ENCODE measurements around the gene PGGHG.
"Not testable (repeated sequence)": the region's sequence is repeated elsewhere in the genome, so short reads cannot be mapped to it uniquely, and the experiment has no call there.

PGGHG gene

GRCh38 chr11:316891-317301 is 28.0 kb downstream of the PGGHG start:
- H3K4me1 ChIP-seq: peaks cover 59 to 75% (median 71%) of the 10 kb centered on the region in 10 experiments
- H3K27me3 ChIP-seq: no peaks in the 10 kb centered on the region
- H3K27ac ChIP-seq: no peak overlapping the region
- H3K36me3 ChIP-seq: peaks cover 0 to 14% (median 8%) of the 10 kb centered on the region in 11 experiments; a peak in 10 of 22 replicates
- H3K4me2 ChIP-seq: peak overlapping the region in 9 of 11 experiments; percentile 5 to 97 (median 90); a peak in 10 of 22 replicates
- peak overlapping the region in 1 of 11 experiments; percentile 77; a peak in 1 of 22 replicates for H3K9ac ChIP-seq
- no peak for TF ChIP-seq Cebpa-rat (IDR thresholded peaks at IDR 0.05)
- H3K9me3 ChIP-seq (replicated peaks in 1 of 11): no peaks in the 10 kb centered on the region
- H4K20me1 ChIP-seq: no peaks in the 10 kb centered on the region
- peak overlapping the region in 1 of 10 experiments; percentile 74; a peak in 1 of 20 replicates for H3K4me3 ChIP-seq

- not testable (repeated sequence) for H4K20me1 ChIP-seq; H3K4me3 ChIP-seq; H3K27ac ChIP-seq; H3K9me3 ChIP-seq (replicated peaks in 1 of 11); H3K27me3 ChIP-seq
- H3K4me1 ChIP-seq: peaks cover 50 to 71% (median 63%) of the 10 kb centered on the region in 10 experiments
- peaks cover 0 to 14% (median 8%) of the 10 kb centered on the region in 11 experiments; a peak in 10 of 22 replicates for H3K36me3 ChIP-seq
- peak overlapping the region in 1 of 11 experiments; percentile 0; a peak in 1 of 22 replicates for H3K9ac ChIP-seq
- H3K4me2 ChIP-seq: peak overlapping the region in 6 of 11 experiments; percentile 5 to 88 (median 28); a peak in 6 of 22 replicates
Observed at GRCh38 chr11:317668-318404, 28.9 kb downstream of the PGGHG start.

- not testable (repeated sequence) for H3K9me3 ChIP-seq (replicated peaks in 1 of 11); H3K27me3 ChIP-seq; H4K20me1 ChIP-seq
- peak overlapping the region; percentile 70 to 87 (median 77) for H3K9ac ChIP-seq
- H3K4me1 ChIP-seq: peaks cover 42 to 71% (median 60%) of the 10 kb centered on the region in 10 experiments
- H3K36me3 ChIP-seq: peaks cover 0 to 14% (median 8%) of the 10 kb centered on the region in 11 experiments; a peak in 10 of 22 replicates
- H3K27ac ChIP-seq: peak overlapping the region; percentile 51 to 78 (median 69); a peak in 21 of 22 replicates
- peak overlapping the region; percentile 50 to 70 (median 62) for H3K4me3 ChIP-seq
- peak overlapping the region; percentile 54 to 94 (median 84) for H3K4me2 ChIP-seq
Observed at GRCh38 chr11:318405-319120, 29.6 kb downstream of the PGGHG start.

GRCh38 chr11:319121-319887 is 30.4 kb downstream of the PGGHG start:
- Histone ChIP-seq H3K4me3 (peak overlapping the region; percentile 50 to 70 (median 62)), H3K36me3 (peaks cover 0 to 14% (median 8%) of the 10 kb centered on the region in 11 experiments; a peak in 10 of 22 replicates), H3K4me2 (peak overlapping the region; percentile 54 to 94 (median 84)), H3K9ac (peak overlapping the region; percentile 70 to 87 (median 77)), H3K27ac (peak overlapping the region; percentile 51 to 78 (median 69); a peak in 21 of 22 replicates), H3K4me1 (peaks cover 45 to 71% (median 60%) of the 10 kb centered on the region in 10 experiments)
- H3K9me3 ChIP-seq (replicated peaks in 1 of 11); H3K27me3 ChIP-seq; H4K20me1 ChIP-seq: not testable (repeated sequence)

- H3K27me3 ChIP-seq; H3K9me3 ChIP-seq (replicated peaks in 1 of 11); H4K20me1 ChIP-seq: not testable (repeated sequence)
- Histone ChIP-seq H3K4me3 (peak overlapping the region in 9 of 10 experiments; percentile 25 to 70 (median 61); a peak in 16 of 20 replicates), H3K27ac (peak overlapping the region in 3 of 11 experiments; percentile 19 to 76 (median 45); a peak in 5 of 22 replicates), H3K9ac (peak overlapping the region in 10 of 11 experiments; percentile 44 to 87 (median 77); a peak in 15 of 22 replicates), H3K4me1 (peaks cover 46 to 71% (median 60%) of the 10 kb centered on the region in 10 experiments), H3K4me2 (peak overlapping the region; percentile 72 to 94 (median 84)), H3K36me3 (peaks cover 0 to 14% (median 8%) of the 10 kb centered on the region in 11 experiments; a peak in 10 of 22 replicates)
Observed at GRCh38 chr11:319888-320273, 31.0 kb downstream of the PGGHG start.

- no peaks in the 10 kb centered on the region for H3K27me3 ChIP-seq
- H4K20me1 ChIP-seq: no peaks in the 10 kb centered on the region
- no peak for TF ChIP-seq Cebpa-rat (IDR thresholded peaks at IDR 0.05)
- H3K36me3 ChIP-seq: no peaks in the 10 kb centered on the region
- 0 out of 22 replicates have a peak overlapping the region, but pooled peaks of 2 of the 11 experiments have one; percentile 25 to 27 for H3K27ac ChIP-seq
- H3K4me1 ChIP-seq: peaks cover 66 to 84% (median 78%) of the 10 kb centered on the region in 10 experiments
- 0 out of 22 replicates have a peak overlapping the region, but pooled peaks of 3 of the 11 experiments have one; percentile 2 to 16 (median 15) for H3K9ac ChIP-seq
- no peaks in the 10 kb centered on the region for H3K9me3 ChIP-seq (replicated peaks in 1 of 11)
- H3K4me3 ChIP-seq: no peak overlapping the region
- H3K4me2 ChIP-seq: peak overlapping the region; percentile 18 to 77 (median 48); a peak in 21 of 22 replicates
Observed at GRCh38 chr11:324156-324555, 35.2 kb downstream of the PGGHG start.

GRCh38 chr11:324593-325517 is 35.9 kb downstream of the PGGHG start:
- H3K27me3 ChIP-seq; H3K4me3 ChIP-seq; H3K36me3 ChIP-seq; H4K20me1 ChIP-seq; H3K9me3 ChIP-seq (replicated peaks in 1 of 11): not testable (repeated sequence)
- Histone ChIP-seq H3K4me2 (peak overlapping the region; percentile 18 to 91 (median 51)), H3K4me1 (peaks cover 66 to 85% (median 78%) of the 10 kb centered on the region in 10 experiments), H3K9ac (0 out of 22 replicates have a peak overlapping the region, but pooled peaks of 2 of the 11 experiments have one; percentile 2 to 16), H3K27ac (peak overlapping the region in 2 of 11 experiments; percentile 25 to 27; a peak in 1 of 22 replicates)
